ENCODE data around the gene PPM1H.

The PPM1H gene

GRCh38 chr12:62793256-62794217 lies 141.4 kb downstream of the PPM1H start:
- peak; percentile 68 for DNase-seq

- DNase-seq, result no peak
Measured at GRCh38 chr12:62792236-62792870, 142.6 kb downstream of the PPM1H start.

GRCh38 chr12:62789851-62790250 lies 145.1 kb downstream of the PPM1H start:
- no peak for DNase-seq

DNA sequence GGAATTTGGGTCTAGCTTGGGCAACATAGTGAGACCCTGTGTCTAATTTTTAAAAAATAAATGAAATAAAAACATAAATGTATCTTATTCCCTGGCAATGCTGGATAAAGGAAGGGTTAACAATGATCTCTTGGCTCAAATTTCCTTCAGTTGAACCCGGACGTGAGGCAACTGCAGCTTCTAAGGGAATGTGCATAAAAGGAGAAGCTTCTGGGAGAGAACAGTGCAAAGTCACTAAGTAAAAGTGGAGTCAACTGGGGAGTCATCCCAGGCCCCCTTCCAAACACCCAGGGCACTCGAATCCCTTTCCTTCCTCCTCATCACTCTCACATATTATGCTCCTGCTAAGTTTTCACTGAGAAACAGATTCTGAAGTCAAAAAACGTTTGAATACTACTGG lies 147.3 kb downstream of the PPM1H start:
- no peak for DNase-seq

- no peak for DNase-seq
Measured at GRCh38 chr12:62787023-62787422, 147.9 kb downstream of the PPM1H start.

GRCh38 chr12:62785941-62786559 lies 148.9 kb downstream of the PPM1H start:
- peak; percentile 81 for DNase-seq

- no peak for DNase-seq
Measured at GRCh38 chr12:62784576-62784975, 150.4 kb downstream of the PPM1H start.

DNA sequence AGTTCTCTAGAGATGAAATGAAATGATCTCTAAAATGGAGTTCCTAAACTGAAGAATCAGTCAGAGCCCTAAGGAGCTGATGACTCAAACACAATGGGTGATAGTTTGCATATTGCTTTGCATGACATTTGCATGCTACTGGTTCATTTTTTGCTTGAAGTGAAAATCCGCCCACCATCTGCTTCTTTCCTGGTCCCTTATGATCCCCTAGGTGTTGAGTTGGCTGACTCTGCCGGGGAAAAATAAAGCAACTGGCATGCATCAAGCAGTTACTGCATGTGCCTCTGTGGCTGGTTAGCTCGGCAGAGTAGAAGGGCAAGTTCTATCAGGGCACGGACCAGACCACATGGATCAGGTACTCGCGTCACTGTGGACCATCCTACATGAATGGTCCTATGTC lies 151.1 kb downstream of the PPM1H start:
- no peak for DNase-seq

DNA sequence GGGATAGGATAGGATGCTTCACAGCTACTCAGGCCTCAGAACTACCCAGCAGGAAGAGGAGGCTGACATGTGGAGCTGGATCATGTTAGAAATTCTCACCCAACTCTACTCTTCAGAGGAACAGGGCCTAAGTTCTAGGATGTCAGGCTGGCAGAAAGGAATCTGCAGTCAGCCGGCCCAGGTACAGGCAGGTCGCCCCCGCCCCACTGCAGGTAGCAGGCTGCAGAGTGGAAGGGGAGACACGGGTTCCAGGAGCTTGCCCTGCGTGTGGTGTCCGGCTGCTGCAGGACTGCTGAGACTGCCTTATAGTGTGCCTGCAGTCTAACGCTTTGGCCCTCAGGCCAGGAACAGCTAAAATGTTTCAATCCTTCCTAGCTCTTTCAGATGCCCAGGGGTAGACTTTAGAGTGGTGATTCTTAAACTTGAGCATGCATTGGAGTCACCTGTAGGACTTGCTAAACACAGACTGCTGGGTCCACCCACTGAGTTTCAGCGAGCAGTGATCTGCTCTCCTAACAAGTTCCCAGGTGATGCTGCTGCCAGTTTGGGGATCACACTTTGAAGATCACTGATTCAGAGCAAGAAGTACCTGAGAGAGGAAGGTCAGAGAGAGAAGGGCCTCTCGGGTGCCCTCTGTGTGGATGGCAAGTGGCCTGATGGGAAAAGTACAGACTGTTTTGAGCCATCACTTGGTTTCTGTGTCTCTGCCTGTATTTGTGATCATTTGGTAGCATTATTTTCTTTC lies 153.6 kb downstream of the PPM1H start:
- no peak for DNase-seq

DNA sequence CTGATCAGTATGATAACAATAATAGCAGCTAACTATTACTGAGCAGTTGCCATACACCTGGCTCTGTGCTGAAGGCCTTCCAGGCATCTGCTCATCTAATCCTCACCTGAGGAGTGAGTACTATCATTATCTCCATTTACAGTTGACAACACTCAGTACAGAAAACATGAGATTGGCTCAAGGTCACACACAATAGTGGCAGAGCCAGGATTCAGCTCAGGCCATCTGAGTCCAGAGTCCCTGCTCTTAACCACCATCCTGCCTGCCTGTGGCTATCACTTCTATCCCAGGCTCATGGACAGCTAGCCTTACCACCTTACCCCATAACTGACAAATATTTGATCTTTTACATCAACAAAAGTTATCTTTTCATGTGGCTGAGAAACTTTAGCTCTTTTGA lies 155.5 kb downstream of the PPM1H start:
- DNase-seq, result no peak

DNA sequence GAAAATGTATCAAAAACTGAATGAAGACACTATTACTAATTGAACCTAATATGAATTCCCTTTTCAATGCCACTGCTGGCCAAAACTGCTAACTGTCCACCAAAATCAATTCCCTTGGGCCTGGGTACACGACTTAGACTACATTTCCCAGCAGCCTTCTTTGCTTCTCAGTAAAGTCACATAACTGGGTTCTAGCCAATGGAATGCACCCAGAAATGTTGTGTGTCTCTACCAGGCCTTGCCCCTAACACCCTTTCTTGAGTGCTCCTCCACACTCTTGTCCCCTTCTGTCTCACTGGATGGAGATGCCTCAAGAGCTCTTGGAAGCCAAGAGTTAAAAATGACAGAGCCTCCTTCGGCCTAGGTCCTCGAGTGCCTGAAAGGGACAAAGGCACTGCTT lies 156.8 kb downstream of the PPM1H start:
- DNase-seq, result no peak

- DNase-seq, result no peak
Measured at GRCh38 chr12:62776997-62777396, 158.0 kb downstream of the PPM1H start.

DNA sequence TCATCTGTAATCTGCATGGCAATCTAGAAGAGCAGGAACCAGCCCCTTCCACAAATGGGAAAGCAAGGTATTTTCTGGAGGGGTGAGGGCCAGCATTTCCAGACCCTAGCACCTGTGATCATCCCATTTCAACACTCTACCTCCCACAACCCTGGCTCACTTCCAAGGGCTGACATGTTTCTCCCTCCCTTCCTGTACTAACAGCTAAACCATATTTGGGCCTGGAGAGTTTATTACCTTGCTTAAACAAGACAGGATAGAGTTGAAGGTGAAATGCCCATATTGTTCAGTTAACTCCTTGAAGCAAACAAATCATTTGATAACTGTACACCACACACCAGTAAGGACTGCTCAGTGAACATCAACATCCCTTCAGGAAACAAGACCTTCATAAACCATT lies 158.4 kb downstream of the PPM1H start:
- no peak for DNase-seq

DNA sequence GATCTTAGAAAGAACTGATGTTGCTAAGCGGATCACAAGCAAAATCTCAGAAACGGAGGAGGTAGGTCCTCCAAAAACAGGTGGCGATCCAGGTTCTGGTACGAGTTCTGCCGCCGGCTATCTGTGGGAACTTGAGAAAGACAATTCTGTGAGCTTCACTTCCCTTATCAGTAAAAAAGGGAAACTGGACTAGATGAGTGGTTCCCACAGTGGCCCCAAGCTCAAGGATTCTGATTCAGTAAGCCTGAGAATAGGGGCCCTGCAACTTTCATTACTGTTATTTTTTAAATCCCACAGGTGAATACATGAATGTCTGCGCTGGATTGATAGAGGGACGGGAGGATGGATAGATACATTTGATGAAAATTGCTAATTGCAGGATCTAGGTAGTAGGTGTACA lies 160.2 kb downstream of the PPM1H start:
- peak; percentile 81 for DNase-seq

DNA sequence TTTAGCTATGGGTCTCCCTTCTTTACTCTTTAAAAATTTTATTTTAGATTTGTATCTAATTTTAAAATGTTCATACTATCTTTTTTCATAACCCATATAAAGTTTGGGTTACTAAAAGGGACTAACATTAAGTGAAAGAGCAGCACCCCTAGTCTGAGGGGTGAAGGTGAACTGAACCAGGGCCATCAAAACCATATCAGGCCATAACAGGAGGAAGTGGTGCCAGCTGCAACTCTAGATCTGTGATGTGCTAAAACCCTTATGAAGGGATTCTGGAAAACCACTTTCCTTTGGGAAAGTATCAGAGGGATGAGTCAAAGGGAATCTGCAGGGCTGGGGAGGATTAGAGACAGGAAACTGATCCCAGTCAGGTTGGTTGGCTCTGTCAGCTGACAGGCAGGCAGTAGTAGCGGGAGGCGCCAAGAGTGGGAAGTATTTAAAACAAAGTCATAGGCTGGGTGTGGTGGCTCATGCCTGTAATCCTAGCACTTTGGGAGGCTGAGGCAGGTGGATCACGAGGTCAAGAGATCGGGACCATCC lies 162.5 kb downstream of the PPM1H start:
- no peak for DNase-seq

DNA sequence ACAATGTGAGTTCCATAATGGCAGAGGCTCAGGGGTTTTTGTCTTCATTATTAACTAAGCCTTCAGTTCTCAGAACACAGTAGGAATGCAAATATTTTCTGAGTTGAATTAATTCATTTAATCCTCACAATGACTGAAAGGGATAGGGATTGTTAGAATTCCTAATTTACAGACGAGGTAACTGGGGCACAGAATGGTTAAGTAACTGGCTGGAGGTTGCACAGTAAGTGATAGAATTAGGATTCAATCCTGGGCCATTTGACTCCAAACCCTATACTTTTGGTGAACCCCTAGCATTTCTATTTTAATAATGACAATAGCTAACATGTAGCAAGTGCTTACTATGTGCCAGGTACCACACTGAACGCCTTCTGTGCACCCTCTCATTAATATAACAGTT lies 163.1 kb downstream of the PPM1H start:
- DNase-seq, result no peak

- DNase-seq, result no peak
Measured at GRCh38 chr12:62770381-62770780, 164.6 kb downstream of the PPM1H start.

- no peak for DNase-seq
Measured at GRCh38 chr12:62769076-62769619, 165.8 kb downstream of the PPM1H start.

DNA sequence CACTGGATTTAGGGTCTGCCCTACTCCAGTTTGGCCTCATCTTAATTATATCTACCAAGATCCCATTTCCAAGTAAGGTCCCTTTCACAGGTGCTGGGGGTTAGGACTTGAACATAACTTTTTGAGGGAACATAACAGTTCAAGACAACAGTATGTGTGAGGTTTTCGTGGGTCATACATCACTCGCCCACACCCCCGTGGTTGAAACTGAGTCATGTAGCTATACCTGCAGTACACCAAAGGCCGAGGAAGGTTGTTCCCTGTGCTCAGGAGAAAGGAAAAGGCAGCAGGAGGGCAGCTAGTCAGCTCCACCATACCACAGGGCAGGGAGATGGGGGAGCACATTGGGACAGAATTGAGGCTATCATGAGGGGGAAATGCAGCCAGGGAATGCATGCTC lies 167.0 kb downstream of the PPM1H start:
- no peak for DNase-seq

GRCh38 chr12:62767496-62767895 lies 167.5 kb downstream of the PPM1H start:
- no peak for DNase-seq

DNA sequence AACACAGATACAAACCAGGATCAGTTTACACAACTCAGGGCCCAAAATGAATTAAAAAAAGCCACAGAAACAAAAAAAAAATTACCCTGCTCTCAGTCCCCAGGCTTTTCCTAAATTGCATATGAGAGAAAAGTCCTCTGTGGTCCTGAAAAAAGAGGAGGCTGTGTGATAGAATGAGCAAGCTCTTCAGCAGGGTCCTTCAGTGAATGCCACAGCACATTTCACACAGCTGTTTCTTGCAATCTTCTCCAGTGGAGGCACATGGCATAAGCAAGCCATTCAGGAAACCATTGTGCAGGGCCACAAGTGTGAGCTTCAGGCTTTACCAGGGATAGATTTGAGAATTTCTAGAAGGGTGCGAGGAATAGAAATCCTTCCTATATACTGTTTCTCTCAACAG lies 168.5 kb downstream of the PPM1H start:
- no peak for DNase-seq

DNA sequence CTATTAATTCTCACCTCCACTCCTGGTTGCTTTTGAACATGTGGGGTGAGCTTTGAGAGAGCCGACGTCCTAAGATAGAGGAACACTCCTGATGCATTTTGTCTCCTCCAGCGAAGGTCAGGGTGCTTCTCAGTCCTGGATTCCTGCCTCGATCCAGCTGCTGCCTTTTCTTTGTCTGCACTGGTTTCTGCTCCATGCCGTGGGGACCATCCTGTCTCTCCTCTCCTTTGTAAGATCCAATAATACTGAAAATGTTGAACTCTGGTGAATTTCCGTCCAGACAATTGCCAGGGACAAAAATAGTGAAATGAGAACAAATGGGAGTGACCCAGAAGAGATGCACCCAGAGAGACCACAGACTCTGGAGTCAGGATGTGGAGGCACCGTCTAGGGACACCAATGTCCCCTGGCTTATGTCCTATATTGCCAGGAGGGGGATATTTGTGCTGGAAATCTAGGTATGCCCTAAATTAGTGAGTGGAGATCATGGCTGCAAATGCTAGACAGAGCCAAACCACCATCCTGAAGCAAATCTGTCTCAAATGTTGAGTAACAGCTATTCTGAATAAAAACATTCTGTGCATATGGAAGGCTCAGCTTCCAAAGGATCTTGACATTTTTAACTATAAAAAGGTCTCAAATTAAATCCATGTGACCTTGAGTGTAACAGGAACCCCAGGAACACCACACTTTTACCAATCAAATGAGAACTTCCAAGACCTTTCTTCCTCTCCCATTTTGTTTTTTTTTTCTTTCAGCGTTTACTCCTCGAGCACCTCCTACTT lies 170.9 kb downstream of the PPM1H start:
- DNase-seq, result no peak
